T-helper 2 cell treated with Interferon-gamma antibody and Interleukin-4, amounts not matched to agents 5 μg/mL and 100 μg/mL, for 36 hours (primary cell): ENCODE results near the gene ZNF831.

Experiments used
- DNase-seq: peaks from one replicate; pipeline ENCODE4 v3.0.0; 2021; ENCODE audit warnings: low spot score
- H3K27ac Mint-ChIP-seq: one replicate; pipeline ENCODE4 v1.8.0; 2021; ENCODE audit warnings: mild to moderate bottlenecking, mixed read lengths
- H3K27me3 Mint-ChIP-seq: one replicate; pipeline ENCODE4 v1.8.0; 2021; ENCODE audit warnings: low read depth, mixed read lengths
- H3K36me3 Mint-ChIP-seq: one replicate; pipeline ENCODE4 v1.8.0; 2021; ENCODE audit warnings: low read depth, mixed read lengths
- H3K4me1 Mint-ChIP-seq: one replicate; pipeline ENCODE4 v1.8.0; 2021; ENCODE audit warnings: low read depth, mixed read lengths
- H3K4me3 Mint-ChIP-seq: one replicate; pipeline ENCODE4 v1.8.0; 2022; ENCODE audit warnings: mild to moderate bottlenecking, moderate library complexity, mixed read lengths
- H3K9me3 Mint-ChIP-seq: one replicate; pipeline ENCODE4 v1.8.0; 2021; ENCODE audit warnings: mixed read lengths

Gene ZNF831

GRCh38 chr20:59146780-59147565, 16.6 kb upstream of the ZNF831 start:
- Mint-ChIP-seq H3K9me3 (no peaks in the 10 kb centered on the region), H3K4me3 (peak overlapping the region; percentile 84), H3K27ac (peak overlapping the region; percentile 84), H3K4me1 (peaks cover 71% of the 10 kb centered on the region), H3K36me3 (peaks cover 9% of the 10 kb centered on the region), H3K27me3 (no peaks in the 10 kb centered on the region)
- no peak for DNase-seq

DNA sequence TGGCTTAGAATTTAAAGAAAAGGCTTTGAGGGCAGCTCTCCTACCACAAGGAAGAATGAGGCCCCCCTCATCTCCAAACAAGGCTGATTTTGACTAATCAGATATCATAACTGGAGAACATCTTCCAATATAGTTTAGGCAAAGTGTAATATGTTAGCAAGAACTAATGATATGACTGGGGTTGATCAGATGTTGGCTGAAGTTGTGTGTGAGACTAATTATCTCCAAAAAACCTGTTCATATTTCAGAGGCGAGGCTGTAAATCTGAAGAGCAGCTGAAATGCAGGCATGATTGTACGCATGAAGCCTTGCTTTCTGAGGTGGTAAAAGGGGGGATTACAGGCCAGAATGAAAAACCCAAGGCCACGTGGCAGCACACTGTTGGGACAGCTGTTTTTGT, 16.0 kb upstream of the ZNF831 start:
- H3K4me3 Mint-ChIP-seq = peak overlapping the region; percentile 84
- no peaks in the 10 kb centered on the region for H3K27me3 Mint-ChIP-seq
- H3K4me1 Mint-ChIP-seq = peaks cover 75% of the 10 kb centered on the region
- H3K36me3 Mint-ChIP-seq = peaks cover 9% of the 10 kb centered on the region
- H3K27ac Mint-ChIP-seq = peak overlapping the region; percentile 84
- no peak for DNase-seq
- no peaks in the 10 kb centered on the region for H3K9me3 Mint-ChIP-seq

GRCh38 chr20:59148701-59149493, 14.7 kb upstream of the ZNF831 start:
- DNase-seq = no peak
- peaks cover 81% of the 10 kb centered on the region for H3K4me1 Mint-ChIP-seq
- no peaks in the 10 kb centered on the region for H3K9me3 Mint-ChIP-seq
- peak overlapping the region; percentile 96 for H3K27ac Mint-ChIP-seq
- H3K36me3 Mint-ChIP-seq = peaks cover 9% of the 10 kb centered on the region
- peak overlapping the region; percentile 31 for H3K4me3 Mint-ChIP-seq
- H3K27me3 Mint-ChIP-seq = no peaks in the 10 kb centered on the region

- Mint-ChIP-seq H3K36me3 (peaks cover 9% of the 10 kb centered on the region), H3K4me1 (peaks cover 81% of the 10 kb centered on the region), H3K27ac (peak overlapping the region; percentile 96), H3K9me3 (no peaks in the 10 kb centered on the region), H3K27me3 (no peaks in the 10 kb centered on the region), H3K4me3 (peak overlapping the region; percentile 80)
- DNase-seq = peak; percentile 71
Measured at GRCh38 chr20:59149678-59150504, 13.7 kb upstream of the ZNF831 start.

GRCh38 chr20:59150821-59151251, 12.8 kb upstream of the ZNF831 start:
- Mint-ChIP-seq H3K27ac (peak overlapping the region; percentile 23), H3K36me3 (peaks cover 9% of the 10 kb centered on the region), H3K27me3 (no peaks in the 10 kb centered on the region), H3K4me3 (no peak overlapping the region), H3K9me3 (no peaks in the 10 kb centered on the region), H3K4me1 (peaks cover 78% of the 10 kb centered on the region)
- DNase-seq = no peak

GRCh38 chr20:59151391-59151790, 12.2 kb upstream of the ZNF831 start:
- Mint-ChIP-seq H3K27ac (peak overlapping the region; percentile 13), H3K27me3 (no peaks in the 10 kb centered on the region), H3K4me3 (no peak overlapping the region), H3K4me1 (peaks cover 72% of the 10 kb centered on the region), H3K9me3 (no peaks in the 10 kb centered on the region), H3K36me3 (peaks cover 9% of the 10 kb centered on the region)
- no peak for DNase-seq

GRCh38 chr20:59151820-59152219, 11.8 kb upstream of the ZNF831 start:
- H3K4me1 Mint-ChIP-seq = peaks cover 68% of the 10 kb centered on the region
- no peak overlapping the region for H3K4me3 Mint-ChIP-seq
- no peaks in the 10 kb centered on the region for H3K9me3 Mint-ChIP-seq
- no peak for DNase-seq
- H3K36me3 Mint-ChIP-seq = peaks cover 7% of the 10 kb centered on the region
- H3K27me3 Mint-ChIP-seq = no peaks in the 10 kb centered on the region
- peak overlapping the region; percentile 6 for H3K27ac Mint-ChIP-seq

GRCh38 chr20:59152559-59153354, 10.9 kb upstream of the ZNF831 start:
- peaks cover 63% of the 10 kb centered on the region for H3K4me1 Mint-ChIP-seq
- no peaks in the 10 kb centered on the region for H3K27me3 Mint-ChIP-seq
- H3K4me3 Mint-ChIP-seq = no peak overlapping the region
- no peaks in the 10 kb centered on the region for H3K9me3 Mint-ChIP-seq
- H3K36me3 Mint-ChIP-seq = peaks cover 4% of the 10 kb centered on the region
- H3K27ac Mint-ChIP-seq = no peak overlapping the region
- DNase-seq = no peak

GRCh38 chr20:59153355-59153681, 10.3 kb upstream of the ZNF831 start:
- H3K4me3 Mint-ChIP-seq = no peak overlapping the region
- H3K36me3 Mint-ChIP-seq = no peaks in the 10 kb centered on the region
- H3K27me3 Mint-ChIP-seq = no peaks in the 10 kb centered on the region
- H3K27ac Mint-ChIP-seq = no peak overlapping the region
- H3K4me1 Mint-ChIP-seq = peaks cover 64% of the 10 kb centered on the region
- DNase-seq = no peak
- no peaks in the 10 kb centered on the region for H3K9me3 Mint-ChIP-seq

DNA sequence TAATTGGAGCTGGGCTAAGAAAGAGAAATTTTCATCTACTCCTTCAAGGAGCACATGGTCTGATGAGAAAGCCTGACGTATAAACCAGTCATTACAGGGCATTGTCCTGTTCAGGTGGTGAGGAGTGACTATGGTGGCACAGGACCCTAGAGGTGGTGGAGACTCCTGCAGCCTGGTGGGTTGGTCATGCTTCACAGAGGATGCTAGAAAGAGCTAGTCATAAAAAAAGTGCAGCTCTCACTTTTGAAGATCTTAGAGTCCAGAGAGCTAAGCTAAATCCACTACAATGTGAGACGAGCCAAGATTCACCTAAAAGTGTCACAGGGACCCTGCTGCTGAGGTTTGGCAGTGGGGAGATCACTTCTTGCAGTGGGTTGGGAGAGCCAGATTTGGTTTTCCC, 9.8 kb upstream of the ZNF831 start:
- no peak for DNase-seq
- Mint-ChIP-seq H3K36me3 (no peaks in the 10 kb centered on the region), H3K9me3 (no peaks in the 10 kb centered on the region), H3K4me3 (no peak overlapping the region), H3K4me1 (peaks cover 63% of the 10 kb centered on the region), H3K27ac (no peak overlapping the region), H3K27me3 (no peaks in the 10 kb centered on the region)

- peaks cover 61% of the 10 kb centered on the region for H3K4me1 Mint-ChIP-seq
- no peak overlapping the region for H3K27ac Mint-ChIP-seq
- DNase-seq = no peak
- H3K9me3 Mint-ChIP-seq = no peaks in the 10 kb centered on the region
- no peaks in the 10 kb centered on the region for H3K27me3 Mint-ChIP-seq
- H3K36me3 Mint-ChIP-seq = peaks cover 1% of the 10 kb centered on the region
- no peak overlapping the region for H3K4me3 Mint-ChIP-seq
Measured at GRCh38 chr20:59154317-59155013, 9.2 kb upstream of the ZNF831 start.

DNA sequence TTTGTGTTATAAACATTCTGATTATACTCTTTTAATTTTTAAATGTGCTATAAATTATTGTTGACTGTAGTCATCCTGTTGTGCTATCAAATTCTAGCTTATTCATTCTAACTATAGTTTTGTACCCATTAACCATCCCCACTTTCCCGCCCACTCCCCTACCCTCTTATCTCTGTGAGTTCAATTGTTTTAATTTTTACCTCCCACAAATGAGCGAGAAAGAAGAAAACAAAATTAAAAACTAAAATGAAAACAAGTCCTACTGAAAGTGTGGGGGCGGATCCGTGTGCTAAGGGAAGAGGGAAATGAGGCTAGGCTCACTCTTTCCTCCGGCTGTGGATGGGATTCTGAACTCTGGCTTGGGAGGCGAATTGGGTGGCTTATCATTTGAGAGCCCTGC, 6.6 kb upstream of the ZNF831 start:
- no peak overlapping the region for H3K4me3 Mint-ChIP-seq
- DNase-seq = no peak
- peaks cover 62% of the 10 kb centered on the region for H3K4me1 Mint-ChIP-seq
- H3K27ac Mint-ChIP-seq = peak overlapping the region; percentile 53
- H3K9me3 Mint-ChIP-seq = peaks cover 3% of the 10 kb centered on the region
- peaks cover 15% of the 10 kb centered on the region for H3K36me3 Mint-ChIP-seq
- no peaks in the 10 kb centered on the region for H3K27me3 Mint-ChIP-seq

GRCh38 chr20:59157531-59157930, 6.1 kb upstream of the ZNF831 start:
- Mint-ChIP-seq H3K27ac (no peak overlapping the region), H3K27me3 (no peaks in the 10 kb centered on the region), H3K36me3 (peaks cover 15% of the 10 kb centered on the region), H3K9me3 (peaks cover 3% of the 10 kb centered on the region), H3K4me3 (no peak overlapping the region), H3K4me1 (peaks cover 64% of the 10 kb centered on the region)
- no peak for DNase-seq
